HG03175 (cell line): ENCODE data around the gene PEAR1.

Experiments
- ATAC-seq: cut with Tn5 transposase; IDR thresholded peaks from one replicate; pipeline ENCODE4 v1.9.1; 2021; ENCODE audit warnings: mild to moderate bottlenecking, moderate library complexity; ENCODE audit not compliant: unreplicated experiment

Gene PEAR1

GRCh38 chr1:156899956-156900718, 6.6 kb downstream of the PEAR1 start:
- ATAC-seq: no peak

- ATAC-seq: no peak
Measured at GRCh38 chr1:156900896-156901589, 7.5 kb downstream of the PEAR1 start.

DNA sequence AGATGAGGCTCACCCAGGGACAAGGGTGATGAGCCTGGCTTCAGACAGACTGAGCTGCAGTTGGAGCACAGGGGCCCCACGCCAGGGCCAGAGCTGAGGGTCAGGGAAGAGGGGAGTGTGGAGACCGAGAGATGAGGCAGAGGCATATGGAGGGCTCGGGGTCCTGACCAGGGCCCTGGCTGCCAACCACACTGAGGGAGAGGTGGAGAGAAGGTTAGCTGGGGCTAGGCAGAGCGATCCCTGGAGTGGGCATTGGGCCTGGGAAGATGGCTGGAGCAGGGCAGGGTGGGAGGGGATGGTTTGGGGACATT, 8.0 kb downstream of the PEAR1 start:
- no peak for ATAC-seq

DNA sequence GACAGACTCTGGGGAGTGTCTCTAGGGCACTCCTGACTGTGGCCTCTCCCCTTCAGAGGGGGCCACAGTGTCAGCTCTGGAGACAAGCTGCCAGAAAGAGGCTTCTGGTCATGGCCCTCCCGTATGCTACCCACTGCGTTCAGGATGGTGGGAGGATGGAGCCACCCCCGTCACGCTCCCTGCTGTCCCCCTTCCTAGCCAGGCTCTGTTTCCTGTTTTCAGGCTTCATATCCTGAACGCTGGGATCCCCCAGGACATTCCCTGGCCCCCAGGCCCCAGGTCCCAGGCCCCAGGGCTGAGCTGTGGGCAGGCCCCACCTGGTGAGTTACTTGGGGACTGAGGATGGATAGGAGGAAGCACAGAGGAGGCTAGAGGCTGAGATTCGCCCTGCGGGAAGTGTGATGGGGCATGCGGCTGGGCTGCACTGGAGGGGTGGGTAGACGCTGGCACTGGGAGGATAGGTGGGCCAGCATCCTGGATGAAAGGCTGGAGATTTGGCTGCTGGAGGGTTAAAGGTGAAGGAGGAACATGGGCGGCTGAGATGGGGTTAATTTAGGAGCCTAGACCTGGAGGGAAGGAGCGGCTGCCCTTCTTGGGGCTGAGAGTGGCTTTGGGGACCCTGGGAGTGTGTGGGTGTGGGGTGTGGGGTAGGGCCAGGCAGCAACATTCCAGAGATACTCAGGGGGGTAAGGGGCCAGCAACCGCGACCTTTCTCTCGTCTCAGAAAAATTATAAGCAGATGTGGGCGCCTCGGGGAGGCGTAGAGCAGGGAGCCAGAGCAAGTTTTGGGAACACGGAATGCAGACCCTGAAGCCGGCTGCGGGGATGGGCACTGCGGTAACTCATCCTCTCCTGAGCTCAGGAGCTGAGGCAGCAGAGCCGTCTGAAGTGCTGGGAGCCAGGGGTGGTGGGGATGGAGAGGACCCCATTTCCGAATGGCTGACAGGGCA, 8.7 kb downstream of the PEAR1 start:
- no peak for ATAC-seq

DNA sequence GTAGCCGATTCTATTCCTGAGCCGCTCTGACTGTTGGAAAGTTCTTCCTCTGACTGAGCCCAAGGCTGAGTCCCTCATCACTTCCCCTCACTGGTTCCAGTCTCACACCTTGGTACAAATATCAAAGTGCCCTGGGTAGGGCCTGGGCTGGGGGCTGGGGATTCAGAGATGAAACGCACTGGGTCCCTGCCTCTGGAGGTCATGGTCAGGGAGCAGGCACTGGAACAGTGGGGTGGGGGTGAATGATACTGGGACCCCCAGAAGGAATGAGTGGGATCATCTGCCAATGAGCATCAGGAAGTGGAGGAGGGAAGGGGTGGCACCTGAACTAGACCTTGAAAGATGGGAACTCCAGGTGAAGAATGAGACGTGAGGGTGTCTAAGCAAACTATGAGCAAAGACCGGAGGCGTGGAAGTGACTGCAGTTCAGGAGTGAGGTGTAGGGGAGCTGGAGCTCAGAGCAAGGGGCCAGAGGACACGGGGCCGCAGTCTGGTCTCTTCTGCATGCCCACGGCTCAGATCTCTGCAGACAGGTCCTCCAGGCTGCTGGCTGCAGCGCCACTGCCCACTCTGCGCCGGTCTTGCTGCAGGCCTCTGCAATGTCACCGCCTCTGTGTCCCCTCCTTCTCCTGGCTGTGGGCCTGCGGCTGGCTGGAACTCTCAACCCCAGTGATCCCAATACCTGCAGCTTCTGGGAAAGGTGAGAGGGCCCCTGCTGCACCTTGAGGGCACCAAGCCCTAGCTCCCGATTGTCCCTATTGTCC, 10.0 kb downstream of the PEAR1 start:
- ATAC-seq: no peak

GRCh38 chr1:156904187-156904959, 10.9 kb downstream of the PEAR1 start:
- ATAC-seq: no peak

- no peak for ATAC-seq
Measured at GRCh38 chr1:156905176-156905575, 11.7 kb downstream of the PEAR1 start.

DNA sequence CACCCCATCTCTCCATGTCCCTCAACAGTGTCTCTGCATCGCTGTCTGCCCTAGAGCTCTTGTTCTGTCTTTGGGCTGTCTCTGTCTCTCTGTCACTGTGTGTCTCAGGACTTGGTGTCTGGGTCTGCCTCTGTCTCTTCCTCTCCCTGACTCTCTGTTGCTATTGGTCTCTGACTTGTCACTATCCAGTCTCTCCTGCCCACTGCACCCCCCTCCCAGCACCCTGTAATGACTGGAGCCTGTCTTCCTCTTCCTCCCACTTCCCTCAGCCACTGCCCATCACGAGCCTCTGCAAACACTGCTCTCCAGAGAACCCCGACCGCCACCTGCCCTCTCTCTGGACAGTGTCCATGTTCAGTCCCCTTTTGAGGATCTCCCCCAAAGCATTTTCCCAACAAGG, 12.1 kb downstream of the PEAR1 start:
- no peak for ATAC-seq

- no peak for ATAC-seq
Measured at GRCh38 chr1:156906206-156906906, 12.8 kb downstream of the PEAR1 start.

- no peak for ATAC-seq
Measured at GRCh38 chr1:156908541-156908940, 15.0 kb downstream of the PEAR1 start.

DNA sequence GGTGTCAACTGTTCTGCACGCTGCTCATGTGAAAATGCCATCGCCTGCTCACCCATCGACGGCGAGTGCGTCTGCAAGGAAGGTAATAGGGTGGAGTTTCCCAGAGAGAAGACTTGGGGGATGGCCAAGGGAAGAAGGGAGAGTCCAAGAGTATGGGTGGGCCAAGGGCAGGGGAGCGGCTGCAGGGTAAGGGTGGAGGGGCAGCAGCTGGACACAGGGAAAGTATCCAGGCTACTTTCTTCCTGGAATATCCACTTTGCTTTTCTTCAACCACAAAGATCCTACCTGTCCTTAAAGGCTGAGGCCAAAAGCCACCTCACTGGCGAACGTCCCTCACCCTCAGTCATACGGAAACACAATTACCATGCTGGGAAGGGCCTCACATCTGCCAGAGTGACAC, 15.4 kb downstream of the PEAR1 start:
- ATAC-seq: no peak

DNA sequence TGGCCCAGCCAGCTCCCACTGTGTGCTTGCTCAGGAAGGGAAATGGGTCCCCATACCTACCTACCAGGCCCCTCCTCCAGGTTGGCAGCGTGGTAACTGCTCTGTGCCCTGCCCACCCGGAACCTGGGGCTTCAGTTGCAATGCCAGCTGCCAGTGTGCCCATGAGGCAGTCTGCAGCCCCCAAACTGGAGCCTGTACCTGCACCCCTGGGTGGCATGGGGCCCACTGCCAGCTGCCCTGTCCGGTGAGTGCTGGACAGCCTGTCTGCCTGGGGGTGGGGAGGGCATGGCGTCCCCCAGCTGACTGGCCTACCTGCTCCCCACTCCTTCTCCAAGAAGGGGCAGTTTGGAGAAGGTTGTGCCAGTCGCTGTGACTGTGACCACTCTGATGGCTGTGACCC, 16.2 kb downstream of the PEAR1 start:
- ATAC-seq: no peak

DNA sequence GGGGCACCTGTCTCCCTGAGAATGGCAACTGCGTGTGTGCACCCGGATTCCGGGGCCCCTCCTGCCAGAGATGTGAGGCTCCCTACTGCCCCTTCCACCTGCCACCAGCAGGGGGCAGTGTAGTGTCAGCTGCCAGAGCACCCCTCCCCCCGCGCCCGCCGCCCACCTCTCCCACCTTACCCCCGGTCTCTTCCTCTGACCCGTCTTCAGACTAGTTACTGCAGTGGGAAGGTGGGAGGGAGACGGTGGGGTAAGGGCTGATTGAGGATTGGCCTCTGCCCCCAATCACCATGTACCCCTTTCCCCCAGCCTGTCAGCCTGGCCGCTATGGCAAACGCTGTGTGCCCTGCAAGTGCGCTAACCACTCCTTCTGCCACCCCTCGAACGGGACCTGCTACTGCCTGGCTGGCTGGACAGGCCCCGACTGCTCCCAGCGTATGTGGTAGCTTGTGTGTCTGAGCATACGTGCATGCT, 16.8 kb downstream of the PEAR1 start:
- ATAC-seq: no peak

DNA sequence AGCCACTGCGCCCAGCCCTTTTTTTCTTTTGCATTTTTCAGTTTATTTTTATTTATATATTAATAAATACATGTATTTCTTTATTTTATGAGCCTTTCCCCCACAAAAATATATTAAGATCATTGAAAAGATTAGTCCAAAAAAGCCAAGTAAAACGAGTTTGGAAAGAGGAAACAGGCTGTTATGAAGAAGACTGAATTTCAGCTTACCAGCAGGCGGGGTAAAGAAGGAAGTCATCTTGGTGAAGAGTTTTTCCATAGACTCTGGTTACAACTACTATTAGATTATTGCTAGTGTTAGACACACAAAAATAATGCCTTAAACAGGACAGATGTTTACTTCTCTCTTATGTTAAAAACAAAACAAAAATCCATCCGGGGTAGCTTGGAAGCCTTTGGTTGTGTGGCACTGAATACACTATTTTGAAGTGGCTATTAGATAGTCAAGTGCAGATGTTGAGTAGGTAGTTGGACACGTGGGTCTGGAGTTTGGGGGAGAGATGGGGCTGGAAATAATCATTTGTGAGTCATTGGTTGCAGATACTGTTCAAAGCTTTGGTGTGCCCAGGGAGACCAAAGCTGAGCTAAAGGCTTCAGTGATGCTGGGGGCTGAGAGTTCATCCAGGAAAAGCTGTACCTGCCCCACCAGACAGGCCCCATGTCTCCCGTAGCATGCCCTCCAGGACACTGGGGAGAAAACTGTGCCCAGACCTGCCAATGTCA, 18.2 kb downstream of the PEAR1 start:
- ATAC-seq: no peak

- ATAC-seq: no peak
Measured at GRCh38 chr1:156912310-156912709, 18.8 kb downstream of the PEAR1 start.

- no peak for ATAC-seq
Measured at GRCh38 chr1:156912861-156913808, 19.6 kb downstream of the PEAR1 start.

GRCh38 chr1:156913809-156914387, 20.4 kb downstream of the PEAR1 start:
- no peak for ATAC-seq
